Naive B cell (primary cell): ENCODE results near the gene SMYD3. TPM values are rescaled to one million over a fixed set of nuclear protein-coding genes. Genes with fewer than 3 reads are reported as not detected.
"Not testable (repeated sequence)": the region's sequence is repeated elsewhere in the genome, so short reads cannot be mapped to it uniquely, and the experiment has no call there.

Source experiments
- ATAC-seq, 2 donors: fragments of 150-1000 bp; cut with Tn5 transposase; 2 replicates each; pipeline ENCODE4 v1.10.0; 2021; ENCODE audit warnings: low read depth in 2 of 2, mild to moderate bottlenecking in 2 of 2, moderate library complexity in 2 of 2
- DNase-seq: peaks from one replicate; pipeline ENCODE4 v3.0.0; 2022
- H3K27ac Mint-ChIP-seq, 6 donors: one replicate each; pipeline ENCODE4 v1.8.0; 2020 to 2022; ENCODE audit warnings: mild to moderate bottlenecking in 6 of 6, mixed read lengths in 6 of 6, moderate library complexity in 5 of 6, inconsistent platforms in 2 of 6
- H3K27me3 Mint-ChIP-seq, 3 donors: one replicate each; pipeline ENCODE4 v1.8.0; 2021 to 2022; ENCODE audit warnings: mixed read lengths in 3 of 3, mild to moderate bottlenecking in 1 of 3
- H3K36me3 Mint-ChIP-seq, 2 donors: one replicate each; pipeline ENCODE4 v1.8.0; 2020 to 2022; ENCODE audit warnings: mixed read lengths in 2 of 2, inconsistent platforms in 1 of 2, mild to moderate bottlenecking in 1 of 2
- H3K4me1 Mint-ChIP-seq, 3 donors: one replicate each; pipeline ENCODE4 v1.8.0; 2020 to 2022; ENCODE audit warnings: mixed read lengths in 3 of 3, inconsistent platforms in 1 of 3, mild to moderate bottlenecking in 1 of 3, moderate library complexity in 1 of 3
- H3K4me3 Mint-ChIP-seq, 8 donors: one replicate each; pipeline ENCODE4 v1.8.0; 2020 to 2022; ENCODE audit warnings: mild to moderate bottlenecking in 8 of 8, mixed read lengths in 8 of 8, moderate library complexity in 8 of 8, inconsistent platforms in 2 of 8
- H3K9me3 Mint-ChIP-seq, 7 donors: one replicate each; pipeline ENCODE4 v1.8.0; 2020 to 2022; ENCODE audit warnings: mixed read lengths in 7 of 7, mild to moderate bottlenecking in 5 of 7, inconsistent platforms in 2 of 7, moderate library complexity in 1 of 7
- polyA plus RNA-seq, 6 donors: library from polyadenylated mRNA; unstranded; fragments of 300-500 nt; fragmentation: Illumina TruSeq; gene quantifications; one replicate each; pipeline ENCODE4 v1.2.3, GENCODE V29; 2021; ENCODE audit warnings: low read depth in 6 of 6

The SMYD3 gene
- polyA plus RNA-seq, 6 donors from 2014 or later = 15.8 to 27.3 (median 19.5) TPM

DNA sequence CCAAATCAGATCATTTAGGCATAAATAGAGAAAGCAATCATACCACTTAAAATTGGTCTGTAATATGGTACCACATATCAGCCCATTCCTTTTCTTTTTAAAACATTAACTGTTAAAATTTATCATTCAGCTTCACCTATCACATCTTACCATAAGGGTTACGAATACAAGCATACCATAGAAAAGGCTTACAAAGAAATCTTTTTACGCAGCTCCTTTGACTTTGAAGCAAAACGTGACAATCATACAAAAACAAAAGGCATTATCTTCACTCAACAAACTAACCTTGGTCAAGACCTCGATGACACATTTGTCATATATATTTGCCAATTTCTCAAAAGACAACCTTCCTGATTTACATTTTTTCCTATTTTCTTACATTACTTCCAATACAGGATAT is 169.0 kb downstream of the SMYD3 start:
- Mint-ChIP-seq H3K9me3 (peaks cover 0 to 3% (median 0%) of the 10 kb centered on the region in 7 donors), H3K27me3 (no peaks in the 10 kb centered on the region), H3K4me3 (no peak overlapping the region), H3K27ac (no peak overlapping the region), H3K4me1 (peaks cover 0 to 12% (median 3%) of the 10 kb centered on the region in 3 donors), H3K36me3 (peaks cover 11 to 13% of the 10 kb centered on the region in 2 donors)
- ATAC-seq = no peak
- DNase-seq = no peak

DNA sequence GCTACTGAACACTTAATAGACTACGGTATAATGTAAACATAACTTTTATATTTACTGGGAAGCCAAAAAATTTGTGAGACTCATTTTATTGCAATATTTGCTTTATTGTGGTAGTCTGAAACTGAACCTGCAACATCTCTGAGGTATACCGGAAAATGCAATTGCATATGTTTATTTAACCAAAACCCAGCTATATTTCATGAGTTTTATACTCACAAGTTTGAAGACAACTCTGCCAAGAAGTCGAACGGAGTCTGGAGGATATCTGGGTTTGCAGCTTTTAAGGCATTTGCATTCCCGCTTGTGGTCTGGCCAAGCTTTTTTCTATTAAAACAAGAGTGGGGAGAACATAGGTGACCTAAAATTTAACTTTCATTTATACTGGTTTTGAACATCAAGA is 171.9 kb downstream of the SMYD3 start:
- Mint-ChIP-seq H3K36me3 (peaks cover 25 to 33% of the 10 kb centered on the region in 2 donors), H3K4me3 (no peak overlapping the region), H3K27ac (no peak overlapping the region), H3K4me1 (peaks cover 0 to 12% (median 3%) of the 10 kb centered on the region in 3 donors), H3K27me3 (no peaks in the 10 kb centered on the region), H3K9me3 (peaks cover 0 to 5% (median under 1%) of the 10 kb centered on the region in 7 donors)
- ATAC-seq (no peak), DNase-seq (no peak)

DNA sequence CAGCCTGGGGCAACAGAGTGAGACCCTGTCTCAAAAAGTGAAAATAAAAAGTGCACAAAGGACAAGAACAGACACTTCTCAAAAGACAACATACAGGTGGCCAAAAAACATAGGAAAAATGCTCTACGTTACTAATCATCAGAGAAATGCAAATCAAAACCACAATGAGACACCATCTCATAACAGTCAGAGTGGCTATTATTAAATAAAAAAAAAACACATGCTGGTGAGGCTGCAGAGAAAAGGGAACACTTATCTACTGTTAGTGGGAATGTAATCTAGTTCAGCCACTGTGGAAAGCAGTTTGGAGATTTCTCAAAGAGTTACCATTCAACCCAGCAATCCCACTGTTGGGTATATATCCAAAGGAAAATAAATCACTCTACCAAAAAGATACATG is 173.2 kb downstream of the SMYD3 start:
- Mint-ChIP-seq H3K4me3 (no peak overlapping the region), H3K36me3 (peaks cover 35 to 39% of the 10 kb centered on the region in 2 donors), H3K27me3 (no peaks in the 10 kb centered on the region), H3K4me1 (peaks cover 0 to 12% (median 3%) of the 10 kb centered on the region in 3 donors), H3K27ac (peak overlapping the region in 1 of 6 donors; percentile 80), H3K9me3 (peaks cover 0 to 11% (median 7%) of the 10 kb centered on the region in 7 donors)
- no peak for DNase-seq
- no peak for ATAC-seq

DNA sequence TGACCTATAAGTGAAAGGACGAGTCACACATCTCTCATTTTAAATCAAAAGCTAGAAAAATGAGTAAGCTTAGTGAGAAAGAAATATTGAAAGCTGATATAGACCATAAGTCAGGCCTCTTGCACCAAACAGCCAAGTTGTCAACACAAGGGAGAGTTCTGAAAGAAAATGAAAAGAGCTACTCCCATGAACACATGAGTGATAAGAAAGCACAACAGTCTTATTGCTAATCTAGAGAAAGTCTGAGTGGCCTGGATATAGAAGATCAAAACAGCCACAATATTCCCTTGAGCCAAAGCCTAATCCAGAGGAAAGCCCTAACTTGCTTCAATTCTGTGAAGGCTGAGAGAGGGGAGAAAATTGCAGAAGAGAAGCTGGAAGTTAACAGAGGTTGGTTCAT is 175.0 kb downstream of the SMYD3 start:
- Mint-ChIP-seq H3K36me3 (peaks cover 35 to 39% of the 10 kb centered on the region in 2 donors), H3K4me1 (peaks cover 0 to 12% (median 3%) of the 10 kb centered on the region in 3 donors), H3K27ac (no peak overlapping the region), H3K4me3 (no peak overlapping the region), H3K9me3 (peaks cover 0 to 11% (median 7%) of the 10 kb centered on the region in 7 donors), H3K27me3 (no peaks in the 10 kb centered on the region)
- DNase-seq = no peak
- no peak for ATAC-seq

DNA sequence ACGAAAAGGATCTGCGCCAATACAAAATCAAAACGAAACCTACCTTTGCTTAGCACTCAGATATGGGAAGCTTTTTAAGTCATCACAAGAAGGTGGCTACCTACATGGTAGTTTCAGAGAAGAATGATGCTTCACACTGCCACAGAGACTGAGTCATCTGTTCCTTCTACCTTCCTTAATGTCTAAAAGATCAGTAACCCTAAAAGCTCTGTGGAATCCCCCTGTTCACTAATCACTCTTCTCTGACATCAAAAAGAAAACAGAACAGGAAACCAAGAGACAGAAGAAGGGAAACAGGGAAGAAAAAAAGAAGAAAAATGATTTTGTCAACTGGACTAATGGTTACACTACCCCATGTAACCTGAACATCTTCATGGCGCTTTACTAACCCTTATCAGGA is 177.2 kb downstream of the SMYD3 start:
- Mint-ChIP-seq H3K4me1 (peaks cover 0 to 12% (median 3%) of the 10 kb centered on the region in 3 donors), H3K27ac (no peak overlapping the region), H3K27me3 (no peaks in the 10 kb centered on the region), H3K4me3 (no peak overlapping the region), H3K9me3 (peaks cover 0 to 11% (median 7%) of the 10 kb centered on the region in 7 donors), H3K36me3 (peaks cover 35 to 39% of the 10 kb centered on the region in 2 donors)
- DNase-seq = no peak
- ATAC-seq = peak in 1 of 2 donors; percentile 28

DNA sequence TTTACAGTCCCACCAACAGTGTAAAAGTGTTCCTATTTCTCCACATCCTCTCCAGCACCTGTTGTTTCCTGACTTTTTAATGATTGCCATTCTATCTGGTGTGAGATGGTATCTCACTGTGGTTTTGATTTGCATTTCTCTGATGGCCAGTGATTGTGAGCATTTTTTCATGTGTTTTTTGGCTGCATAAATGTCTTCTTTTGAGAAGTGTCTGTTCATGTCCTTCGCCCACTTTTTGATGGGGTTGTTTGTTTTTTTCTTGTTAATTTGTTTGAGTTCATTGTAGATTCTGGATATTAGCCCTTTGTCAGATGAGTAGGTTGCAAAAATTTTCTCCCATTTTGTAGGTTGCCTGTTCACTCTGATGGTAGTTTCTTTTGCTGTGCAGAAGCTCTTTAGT is 177.8 kb downstream of the SMYD3 start:
- not testable (repeated sequence) for H3K4me3 Mint-ChIP-seq, H3K27me3 Mint-ChIP-seq, ATAC-seq, H3K27ac Mint-ChIP-seq, DNase-seq
- Mint-ChIP-seq H3K36me3 (peaks cover 30 to 36% of the 10 kb centered on the region in 2 donors), H3K9me3 (peaks cover 0 to 11% (median 7%) of the 10 kb centered on the region in 7 donors), H3K4me1 (peaks cover 0 to 10% (median 3%) of the 10 kb centered on the region in 3 donors)

DNA sequence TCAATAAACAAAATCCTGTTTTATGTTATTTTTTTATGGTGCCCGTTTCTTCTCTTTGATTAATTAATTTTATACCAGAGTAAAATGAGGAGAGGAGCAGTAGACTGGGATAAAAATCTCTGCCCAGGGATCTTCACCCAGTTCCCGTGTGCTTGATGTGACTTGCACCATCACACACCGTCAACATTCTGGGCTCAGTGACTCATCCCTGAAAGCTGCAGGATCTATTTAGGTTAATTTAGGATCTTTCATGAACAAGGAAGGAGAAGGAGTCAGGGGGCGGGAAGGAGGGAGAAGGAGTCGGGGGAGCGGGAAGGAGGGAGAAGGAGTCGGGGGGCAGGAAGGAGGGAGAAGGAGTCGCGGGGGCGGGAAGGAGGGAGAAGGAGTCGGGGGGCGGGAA is 182.4 kb downstream of the SMYD3 start:
- Mint-ChIP-seq H3K27me3 (no peaks in the 10 kb centered on the region), H3K4me1 (peaks cover 0 to 4% (median 1%) of the 10 kb centered on the region in 3 donors), H3K27ac (peak overlapping the region in 1 of 6 donors; percentile 76), H3K9me3 (peaks cover 0 to 7% (median 3%) of the 10 kb centered on the region in 7 donors), H3K36me3 (peaks cover 2 to 15% of the 10 kb centered on the region in 2 donors), H3K4me3 (no peak overlapping the region)
- ATAC-seq (no peak), DNase-seq (no peak)

DNA sequence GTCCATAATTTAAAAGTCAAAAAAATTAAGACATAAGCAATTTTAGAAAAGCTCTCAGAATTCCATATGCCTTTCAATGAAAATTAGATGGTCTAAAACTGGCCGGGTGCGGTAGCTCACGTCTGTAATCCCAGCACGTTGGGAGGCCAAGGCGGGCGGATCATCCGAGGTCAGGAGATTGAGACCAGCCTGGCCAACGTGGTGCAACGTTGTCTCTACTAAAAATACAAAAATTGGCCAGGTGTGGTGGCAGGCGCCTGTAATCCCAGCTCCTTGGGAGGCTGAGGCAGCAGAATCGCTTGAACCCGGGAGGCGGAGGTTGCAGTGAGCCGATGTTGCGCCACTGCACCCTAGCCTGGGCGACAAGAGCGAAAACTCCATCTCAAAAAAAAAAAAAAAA is 183.0 kb downstream of the SMYD3 start:
- not testable (repeated sequence) for H3K36me3 Mint-ChIP-seq

DNA sequence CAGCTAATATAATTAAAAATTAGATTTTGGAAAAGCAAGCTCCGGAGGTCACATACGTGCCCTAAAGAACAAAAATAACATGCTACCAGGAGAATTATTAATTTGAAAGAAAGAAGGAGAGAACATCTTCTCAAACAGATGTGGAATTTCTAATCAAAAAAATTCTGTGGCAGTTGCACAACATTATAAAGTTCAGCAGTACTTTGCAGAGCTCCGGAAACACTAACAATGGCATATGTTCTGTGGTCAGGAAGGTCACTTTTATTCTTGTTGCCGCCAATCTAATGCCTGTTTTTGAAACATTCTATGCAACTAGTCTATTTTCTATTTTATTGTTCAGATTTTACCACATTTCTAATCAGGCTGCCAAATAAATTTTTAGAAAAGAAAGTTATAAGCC is 186.8 kb downstream of the SMYD3 start:
- H3K9me3 Mint-ChIP-seq = no peaks in the 10 kb centered on the region
- H3K4me1 Mint-ChIP-seq = peaks cover 0 to 4% (median 4%) of the 10 kb centered on the region in 3 donors
- peaks cover 0 to 10% of the 10 kb centered on the region in 2 donors for H3K36me3 Mint-ChIP-seq
- H3K27me3 Mint-ChIP-seq = no peaks in the 10 kb centered on the region
- DNase-seq = no peak
- H3K4me3 Mint-ChIP-seq = no peak overlapping the region
- ATAC-seq = no peak
- H3K27ac Mint-ChIP-seq = no peak overlapping the region

More for the DNA sequence above, 183.0 kb downstream of the SMYD3 start:
- ATAC-seq, H3K27me3 Mint-ChIP-seq, H3K4me1 Mint-ChIP-seq, H3K4me3 Mint-ChIP-seq, DNase-seq, H3K27ac Mint-ChIP-seq, H3K9me3 Mint-ChIP-seq: not testable (repeated sequence)

DNA sequence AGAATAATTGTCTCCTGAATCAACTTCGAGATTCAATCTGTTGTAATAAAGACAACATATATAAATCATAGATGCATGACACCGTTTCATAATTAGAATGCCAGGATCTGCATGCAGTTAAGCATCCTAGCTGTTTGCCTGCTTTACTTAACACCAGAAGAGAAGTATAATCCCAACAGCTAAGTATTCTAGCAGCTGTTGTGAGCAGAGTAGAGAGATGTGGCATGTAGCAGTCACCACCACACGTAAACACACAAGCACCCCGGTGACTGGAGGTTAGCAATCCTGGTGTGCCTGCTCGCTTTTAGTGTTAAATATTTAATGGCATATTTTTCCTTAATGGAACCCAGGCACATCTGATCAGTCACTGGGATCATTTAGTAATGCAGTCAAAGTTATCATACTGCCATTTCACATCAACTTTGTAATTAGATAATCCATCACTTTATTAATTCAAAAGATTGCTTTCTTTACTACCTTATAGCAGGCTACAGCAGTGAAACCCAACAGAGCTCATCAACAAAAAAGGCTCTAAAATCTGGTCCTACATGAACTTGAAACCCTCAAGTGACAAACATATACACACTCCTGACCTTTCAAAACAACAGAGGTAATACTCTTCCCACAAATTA is 187.9 kb downstream of the SMYD3 start:
- peak overlapping the region in 1 of 6 donors; percentile 7 for H3K27ac Mint-ChIP-seq
- DNase-seq (no peak), ATAC-seq (no peak)
- no peaks in the 10 kb centered on the region for H3K27me3 Mint-ChIP-seq
- no peaks in the 10 kb centered on the region for H3K9me3 Mint-ChIP-seq
- H3K36me3 Mint-ChIP-seq = peaks cover 0 to 10% of the 10 kb centered on the region in 2 donors
- peaks cover 0 to 4% (median 4%) of the 10 kb centered on the region in 3 donors for H3K4me1 Mint-ChIP-seq
- H3K4me3 Mint-ChIP-seq = no peak overlapping the region

DNA sequence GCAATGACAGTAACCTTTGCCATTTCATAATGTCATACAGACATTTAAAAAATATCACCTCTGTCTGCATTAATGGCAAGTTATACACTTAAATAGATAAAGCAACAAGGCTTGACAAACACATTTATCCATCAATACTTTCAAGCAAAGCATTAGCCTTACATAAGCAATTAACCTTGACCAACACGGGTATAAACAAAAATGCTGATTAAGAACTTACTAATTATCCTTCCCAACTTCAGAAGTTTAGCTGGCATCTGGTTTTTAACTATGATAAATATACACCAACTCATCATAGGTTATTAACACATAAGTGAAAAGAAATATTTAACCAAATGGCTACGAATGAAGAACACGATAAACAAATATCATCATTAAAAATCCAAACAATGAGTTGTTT is 188.5 kb downstream of the SMYD3 start:
- ATAC-seq = no peak
- no peaks in the 10 kb centered on the region for H3K27me3 Mint-ChIP-seq
- H3K27ac Mint-ChIP-seq = no peak overlapping the region
- no peak for DNase-seq
- no peaks in the 10 kb centered on the region for H3K9me3 Mint-ChIP-seq
- H3K36me3 Mint-ChIP-seq = peaks cover 0 to 10% of the 10 kb centered on the region in 2 donors
- no peak overlapping the region for H3K4me3 Mint-ChIP-seq
- peaks cover 0 to 4% (median 4%) of the 10 kb centered on the region in 3 donors for H3K4me1 Mint-ChIP-seq

DNA sequence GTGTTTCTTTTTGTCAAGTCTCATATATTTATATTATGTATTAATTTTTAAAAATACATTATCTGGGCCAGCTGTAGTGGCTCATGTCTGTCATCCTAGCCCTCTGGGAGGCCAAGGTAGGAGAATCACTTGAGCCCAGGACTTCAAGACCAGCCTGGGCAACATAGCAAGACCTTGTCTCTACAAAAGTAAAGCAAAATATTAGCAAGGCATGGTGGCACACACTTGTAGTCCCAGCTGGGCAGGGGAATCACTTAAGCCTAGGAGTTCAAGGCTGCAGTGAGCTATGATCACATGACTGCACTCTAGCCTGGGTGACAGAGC is 189.1 kb downstream of the SMYD3 start:
- Mint-ChIP-seq H3K4me3 (no peak overlapping the region), H3K9me3 (no peaks in the 10 kb centered on the region), H3K27ac (no peak overlapping the region), H3K4me1 (peaks cover 0 to 4% (median 4%) of the 10 kb centered on the region in 3 donors), H3K36me3 (peaks cover 0 to 11% of the 10 kb centered on the region in 2 donors), H3K27me3 (no peaks in the 10 kb centered on the region)
- ATAC-seq (no peak), DNase-seq (no peak)

DNA sequence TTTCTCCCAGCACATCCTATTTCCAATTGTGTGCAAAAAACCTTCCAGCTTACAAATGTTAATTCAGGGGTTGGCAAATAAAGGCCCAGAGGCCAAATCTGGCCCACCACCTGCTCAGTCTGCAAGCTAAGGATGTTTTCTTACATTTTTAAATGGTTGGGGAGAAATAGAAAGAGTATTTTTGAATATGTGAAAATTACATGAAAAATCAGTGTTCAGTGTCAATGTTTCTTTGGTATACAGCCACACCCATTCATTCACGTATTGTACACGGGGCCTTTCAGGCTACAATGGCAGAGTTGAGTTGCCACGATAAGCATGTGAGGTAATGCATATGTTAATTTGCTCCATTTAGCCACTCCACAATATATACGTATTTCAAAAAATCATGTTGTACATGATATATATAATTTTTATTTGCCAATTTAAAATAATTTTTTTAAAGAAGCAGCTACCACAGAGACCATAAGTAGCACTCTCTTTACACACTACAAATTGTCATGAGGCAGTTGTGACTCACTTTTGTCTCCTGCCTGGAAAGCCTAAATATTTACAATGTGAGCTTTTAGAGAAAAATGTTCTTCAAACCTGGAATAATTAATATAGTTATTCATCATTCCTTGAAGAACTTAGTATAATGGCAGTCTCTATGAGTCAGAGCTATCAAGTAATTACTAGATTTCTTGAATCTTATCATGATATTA is 189.6 kb downstream of the SMYD3 start:
- no peak overlapping the region for H3K27ac Mint-ChIP-seq

DNA sequence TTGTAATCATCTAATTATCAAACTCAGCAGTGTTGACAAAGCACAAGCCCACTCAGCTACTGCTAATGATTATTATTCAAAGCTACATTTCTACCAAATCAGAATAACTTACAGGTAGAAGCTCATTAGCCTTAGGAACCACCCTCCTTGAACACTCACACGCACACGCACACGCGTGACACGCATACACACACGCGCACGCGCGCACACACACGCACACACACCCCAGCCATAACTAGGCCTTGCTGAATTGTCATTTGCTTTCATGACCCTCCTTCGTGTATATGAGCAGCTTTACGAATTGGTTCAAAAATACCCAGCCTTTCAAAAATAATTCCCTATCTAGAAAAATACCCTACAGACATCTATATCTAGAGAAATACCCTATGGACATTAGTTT is 195.6 kb downstream of the SMYD3 start:
- no peak overlapping the region for H3K4me3 Mint-ChIP-seq
- H3K4me1 Mint-ChIP-seq = peaks cover 0 to 5% (median 0%) of the 10 kb centered on the region in 3 donors
- peaks cover 0 to 4% (median 0%) of the 10 kb centered on the region in 7 donors for H3K9me3 Mint-ChIP-seq
- no peak for DNase-seq
- H3K36me3 Mint-ChIP-seq = peaks cover 9 to 18% of the 10 kb centered on the region in 2 donors
- no peaks in the 10 kb centered on the region for H3K27me3 Mint-ChIP-seq
- peak overlapping the region in 1 of 6 donors; percentile 56 for H3K27ac Mint-ChIP-seq
- ATAC-seq = no peak

More for the DNA sequence above, 189.6 kb downstream of the SMYD3 start:
- H3K4me1 Mint-ChIP-seq = peaks cover 0 to 4% (median under 1%) of the 10 kb centered on the region in 3 donors
- peaks cover 0 to 6% of the 10 kb centered on the region in 2 donors for H3K36me3 Mint-ChIP-seq
- no peak for ATAC-seq
- no peaks in the 10 kb centered on the region for H3K9me3 Mint-ChIP-seq
- no peaks in the 10 kb centered on the region for H3K27me3 Mint-ChIP-seq
- no peak overlapping the region for H3K4me3 Mint-ChIP-seq
- DNase-seq = no peak
